ENCODE measurements around the gene CCDC148.
"Not testable (repeated sequence)": the region's sequence is repeated elsewhere in the genome, so short reads cannot be mapped to it uniquely, and the experiment has no call there.

The CCDC148 gene

DNA sequence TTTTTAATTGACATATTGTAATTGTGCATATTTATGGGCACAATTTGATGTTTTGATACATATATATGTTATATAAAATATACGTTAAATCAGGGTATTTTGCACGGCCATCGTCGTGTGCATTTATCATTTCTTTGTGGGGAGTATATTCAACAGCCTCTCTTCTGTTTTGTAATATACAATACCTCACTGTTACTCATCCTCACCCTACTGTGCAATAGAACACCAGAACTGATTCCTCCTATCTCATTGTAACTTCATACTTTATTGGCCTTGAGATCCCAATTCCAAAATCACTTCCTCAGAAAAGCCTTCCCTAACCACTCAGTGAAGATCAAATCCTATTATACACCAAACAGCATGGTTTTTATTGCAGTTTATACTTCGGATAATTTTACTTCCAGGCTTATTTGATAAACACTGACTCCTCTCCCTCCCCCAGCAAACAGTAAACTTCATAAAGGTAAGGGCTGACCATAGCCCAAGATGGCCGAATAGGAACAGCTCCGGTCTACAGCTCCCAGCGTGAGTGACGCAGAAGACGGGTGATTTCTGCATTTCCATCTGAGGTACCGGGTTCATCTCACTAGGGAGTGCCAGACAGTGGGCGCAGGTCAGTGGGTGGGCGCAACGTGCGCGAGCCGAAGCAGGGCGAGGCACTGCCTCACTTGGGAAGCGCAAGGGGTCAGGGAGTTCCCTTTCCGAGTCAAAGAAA is 105.6 kb downstream of the CCDC148 start:
- DNase-seq, result not testable (repeated sequence)

- no peak for DNase-seq
Measured at GRCh38 chr2:158346032-158346431, 110.5 kb downstream of the CCDC148 start.

GRCh38 chr2:158339513-158339912 is 117.0 kb downstream of the CCDC148 start:
- DNase-seq, result no peak

- DNase-seq, result no peak
Measured at GRCh38 chr2:158337018-158337417, 119.5 kb downstream of the CCDC148 start.

DNA sequence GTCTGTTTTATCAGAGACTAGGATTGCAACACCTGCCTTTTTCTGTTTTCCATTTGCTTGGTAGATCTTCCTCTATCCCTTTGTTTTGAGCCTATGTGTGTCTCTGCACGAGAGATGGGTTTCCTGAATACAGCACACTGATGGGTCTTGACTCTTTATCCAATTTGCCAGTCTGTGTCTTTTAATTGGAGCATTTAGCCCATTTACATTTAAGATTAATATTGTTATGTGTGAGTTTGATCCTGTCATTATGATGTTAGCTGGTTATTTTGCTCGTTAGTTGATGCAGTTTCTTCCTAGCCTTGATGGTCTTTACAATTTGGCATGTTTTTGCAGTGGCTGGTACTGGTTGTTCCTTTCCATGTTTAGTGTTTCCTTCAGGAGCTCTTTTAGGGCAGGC is 124.8 kb downstream of the CCDC148 start:
- not testable (repeated sequence) for DNase-seq

- no peak for DNase-seq
Measured at GRCh38 chr2:158325782-158326340, 130.7 kb downstream of the CCDC148 start.

DNA sequence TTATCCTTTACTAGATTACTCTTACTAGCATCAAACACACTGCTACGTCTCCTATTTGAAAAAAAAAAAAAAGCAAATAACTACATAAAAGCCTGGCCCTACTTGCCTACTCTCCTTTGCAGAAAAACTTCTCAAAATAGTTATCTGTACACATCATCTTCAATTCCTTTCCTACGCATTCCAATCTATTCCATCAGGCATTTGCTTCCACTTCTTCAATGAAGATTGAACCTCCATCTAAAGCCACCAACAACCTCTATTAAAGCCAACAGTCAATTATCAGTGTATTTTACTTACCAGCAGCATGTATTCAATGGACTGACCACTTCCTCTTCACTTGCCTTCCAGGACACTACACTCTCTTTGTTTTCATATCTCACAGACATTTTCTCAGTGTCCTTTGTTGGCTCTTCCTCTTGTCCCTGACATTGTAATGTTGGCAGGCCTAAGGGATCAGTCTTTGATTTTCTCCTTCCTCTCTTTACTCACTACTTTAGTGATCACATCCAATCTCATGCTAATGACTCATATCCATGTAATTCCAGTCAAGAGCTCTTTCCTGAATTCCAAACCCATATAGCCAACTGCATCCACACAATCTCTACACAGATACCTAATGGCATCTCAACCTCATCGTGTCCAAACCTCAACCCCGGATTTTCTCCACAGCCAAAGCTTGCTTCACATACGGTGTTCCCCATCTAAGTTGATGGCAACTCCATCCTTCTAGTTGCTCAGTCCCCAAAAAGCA is 131.3 kb downstream of the CCDC148 start:
- no peak for DNase-seq

DNA sequence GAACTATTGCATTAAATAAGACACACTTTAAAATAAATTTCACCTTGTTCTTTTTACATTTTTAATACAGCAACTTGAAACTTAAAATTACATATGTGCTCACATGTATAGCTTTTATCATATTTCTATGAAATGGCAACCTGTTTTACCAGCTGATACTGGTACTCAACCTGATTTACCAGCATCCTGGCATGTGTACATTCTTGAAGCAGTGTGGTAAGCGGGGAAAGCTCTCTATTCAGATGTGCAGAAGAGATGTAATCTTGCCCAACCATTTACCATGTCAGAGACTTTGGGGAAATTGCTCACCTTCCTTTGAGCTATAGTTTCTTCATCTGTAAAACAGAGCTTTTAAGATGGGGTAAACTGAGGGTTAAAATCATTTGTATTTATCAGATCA is 133.2 kb downstream of the CCDC148 start:
- DNase-seq, result no peak

GRCh38 chr2:158321264-158321663 is 135.3 kb downstream of the CCDC148 start:
- no peak for DNase-seq

DNA sequence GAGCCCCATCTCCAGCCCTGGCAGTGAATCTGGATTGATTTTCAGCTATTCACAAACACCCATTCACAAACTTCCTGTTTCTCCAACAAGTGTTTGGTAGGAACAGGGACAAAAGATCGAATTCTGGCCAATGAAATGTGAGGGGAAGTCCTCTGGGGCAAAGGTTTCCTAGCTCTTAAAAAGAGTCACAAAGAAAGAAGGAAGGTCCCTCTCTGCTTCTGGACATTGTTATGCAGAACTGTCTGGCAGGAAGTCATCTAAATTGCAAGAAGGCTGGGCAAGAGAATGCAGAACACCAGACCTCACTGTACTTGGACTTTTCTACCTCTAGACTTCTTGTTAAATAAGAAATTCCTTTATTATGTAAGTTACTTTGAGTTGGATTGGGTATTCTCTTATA is 137.3 kb downstream of the CCDC148 start:
- DNase-seq, result no peak

DNA sequence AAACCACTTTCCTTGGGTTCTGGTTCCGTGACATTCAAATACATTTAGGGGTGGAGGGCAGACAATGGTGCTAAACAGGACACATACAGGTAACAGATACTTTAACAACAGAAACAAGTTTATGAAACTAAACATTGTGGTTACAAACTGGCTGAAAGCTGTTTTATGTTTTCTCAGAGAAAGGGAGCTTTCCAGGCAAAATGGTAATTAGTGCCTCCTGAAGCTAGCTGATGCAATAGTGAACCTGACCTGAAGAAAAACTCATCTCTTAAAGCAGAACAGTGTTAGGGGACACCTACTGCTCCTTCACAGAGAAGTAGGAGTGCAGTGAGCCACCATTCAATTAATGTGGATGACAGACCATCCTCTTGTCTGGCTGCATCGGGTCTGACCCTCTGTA is 138.9 kb downstream of the CCDC148 start:
- DNase-seq, result no peak

- no peak for DNase-seq
Measured at GRCh38 chr2:158315803-158316414, 140.6 kb downstream of the CCDC148 start.

DNA sequence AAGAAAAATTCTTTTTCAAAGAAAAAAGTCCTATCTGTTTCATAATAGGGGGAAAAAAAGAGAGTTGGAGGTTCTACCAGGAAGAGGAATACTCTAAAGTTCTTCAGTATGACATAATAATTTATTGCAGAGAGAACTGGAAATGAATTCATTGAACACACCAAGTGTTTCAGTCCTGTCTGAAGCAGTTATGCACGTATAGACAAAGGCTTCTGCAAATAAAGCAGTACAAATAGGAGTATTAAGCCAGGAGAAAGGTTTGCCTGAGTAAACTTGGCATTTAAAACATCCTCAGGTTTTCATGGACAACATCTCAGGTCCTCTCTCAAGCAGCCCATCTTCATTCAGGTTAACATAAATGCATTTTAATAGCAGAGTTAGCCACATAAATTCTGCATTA is 141.6 kb downstream of the CCDC148 start:
- DNase-seq, result no peak

DNA sequence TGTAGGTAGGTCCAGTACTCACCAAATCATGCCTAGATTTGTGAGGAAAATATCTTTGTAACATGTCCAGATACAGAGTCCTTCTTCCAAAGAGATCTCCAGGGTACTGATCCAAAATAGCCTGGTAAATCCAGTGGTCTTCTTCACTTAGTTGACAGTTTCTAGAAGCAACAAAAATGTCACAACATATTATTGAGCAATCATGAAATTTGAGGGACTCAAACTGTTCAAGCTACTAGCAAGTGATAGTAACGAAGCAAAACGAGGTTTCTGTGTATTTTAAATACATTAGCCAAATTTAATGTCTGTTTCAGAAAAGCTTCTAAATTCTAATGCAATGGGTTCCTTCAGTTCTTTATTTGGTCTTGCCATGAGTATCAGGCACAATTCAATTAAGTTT is 142.8 kb downstream of the CCDC148 start:
- no peak for DNase-seq

GRCh38 chr2:158312981-158313380 is 143.6 kb downstream of the CCDC148 start:
- DNase-seq, result no peak

DNA sequence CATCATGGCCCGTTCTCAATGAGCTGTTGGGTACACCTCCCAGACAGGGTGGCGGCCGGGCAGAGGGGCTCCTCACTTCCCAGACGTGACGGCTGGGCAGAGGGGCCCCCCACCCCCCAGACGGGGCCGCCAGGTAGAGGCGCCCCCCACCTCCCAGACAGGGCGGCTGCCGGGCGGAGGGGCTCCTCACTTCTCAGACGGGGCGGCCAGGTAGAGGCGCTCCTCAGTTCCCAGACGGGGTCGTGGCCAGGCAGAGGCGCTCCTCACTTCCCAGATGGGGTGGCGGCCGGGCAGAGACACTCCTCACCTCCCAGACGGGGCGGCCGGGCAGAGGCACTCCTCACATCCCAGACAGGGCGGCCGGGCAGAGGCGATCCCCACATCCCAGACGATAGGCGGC is 146.1 kb downstream of the CCDC148 start:
- DNase-seq, result not testable (repeated sequence)

DNA sequence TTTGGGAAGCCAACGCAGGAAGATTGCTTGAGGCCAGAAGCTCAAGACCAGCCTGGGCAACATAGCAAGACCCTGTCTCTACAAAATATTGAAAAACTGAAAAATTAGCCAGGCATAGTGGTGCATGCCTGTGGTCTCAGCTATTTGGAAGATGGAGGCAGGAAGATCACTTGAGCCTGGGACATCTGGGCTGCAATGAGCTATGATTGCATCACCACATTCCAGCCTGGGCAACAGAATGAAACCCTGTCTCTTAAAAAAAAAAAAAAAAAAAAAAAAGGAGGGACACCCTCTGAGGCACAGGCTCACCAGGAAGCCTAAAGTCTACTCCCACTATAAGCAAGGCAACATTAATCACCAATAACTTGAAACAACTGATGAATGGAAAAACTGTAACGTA is 151.1 kb downstream of the CCDC148 start:
- no peak for DNase-seq

DNA sequence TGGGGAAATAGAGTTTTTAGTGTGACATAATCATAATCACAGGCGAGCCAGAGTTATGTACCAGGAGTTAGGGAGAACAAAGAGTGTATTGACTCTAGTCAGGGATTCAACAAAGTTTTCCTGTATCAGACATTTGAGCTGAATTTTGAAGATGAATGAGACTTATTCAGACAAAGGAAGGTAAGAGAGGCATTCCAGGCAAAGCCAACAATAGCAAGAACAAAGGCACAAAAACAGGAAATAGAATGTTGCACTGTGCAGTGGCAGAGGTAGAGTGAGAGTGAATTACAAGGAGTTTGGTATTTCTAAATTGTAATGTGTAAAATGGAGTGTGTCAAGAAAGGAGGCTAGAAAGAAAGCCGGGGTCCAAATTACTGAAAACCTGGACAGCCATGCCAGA is 156.2 kb downstream of the CCDC148 start:
- no peak for DNase-seq

GRCh38 chr2:158297606-158298005 is 158.9 kb downstream of the CCDC148 start:
- no peak for DNase-seq

- DNase-seq, result no peak
Measured at GRCh38 chr2:158297120-158297519, 159.4 kb downstream of the CCDC148 start.

DNA sequence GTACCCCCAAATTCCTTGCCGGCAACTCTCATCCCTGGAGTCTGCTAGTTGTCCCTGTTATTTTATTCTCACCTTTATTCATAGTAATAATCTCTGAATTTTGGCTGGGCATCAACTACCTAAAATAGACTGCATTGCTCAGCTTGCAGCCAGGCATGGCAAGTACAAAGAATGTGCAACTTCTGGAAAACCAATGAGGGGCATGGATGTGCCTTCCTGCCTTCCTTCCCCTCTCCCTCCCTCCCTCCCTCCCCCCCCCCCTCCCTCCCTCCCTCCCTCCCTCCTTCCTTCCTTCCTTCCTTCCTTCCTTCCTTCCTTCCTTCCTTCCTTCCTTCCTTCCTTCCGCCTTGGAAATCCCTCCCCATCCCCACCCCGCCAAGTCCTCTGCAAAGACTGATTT is 162.8 kb downstream of the CCDC148 start:
- no peak for DNase-seq

GRCh38 chr2:158291544-158292180 is 164.9 kb downstream of the CCDC148 start:
- no peak for DNase-seq

GRCh38 chr2:158290225-158290624 is 166.3 kb downstream of the CCDC148 start:
- DNase-seq, result no peak

All from C1 segment of cervical spinal cord (tissue), 14 donors.